HG02678 (cell line): ENCODE results near the gene INTS13.
"Not testable (repeated sequence)": the region's sequence is repeated elsewhere in the genome, so short reads cannot be mapped to it uniquely, and the experiment has no call there.

Experiments
- ATAC-seq: cut with Tn5 transposase; IDR thresholded peaks from one replicate; pipeline ENCODE4 v1.9.1; 2021; ENCODE audit warnings: mild to moderate bottlenecking, moderate library complexity; ENCODE audit not compliant: unreplicated experiment

The INTS13 gene

DNA sequence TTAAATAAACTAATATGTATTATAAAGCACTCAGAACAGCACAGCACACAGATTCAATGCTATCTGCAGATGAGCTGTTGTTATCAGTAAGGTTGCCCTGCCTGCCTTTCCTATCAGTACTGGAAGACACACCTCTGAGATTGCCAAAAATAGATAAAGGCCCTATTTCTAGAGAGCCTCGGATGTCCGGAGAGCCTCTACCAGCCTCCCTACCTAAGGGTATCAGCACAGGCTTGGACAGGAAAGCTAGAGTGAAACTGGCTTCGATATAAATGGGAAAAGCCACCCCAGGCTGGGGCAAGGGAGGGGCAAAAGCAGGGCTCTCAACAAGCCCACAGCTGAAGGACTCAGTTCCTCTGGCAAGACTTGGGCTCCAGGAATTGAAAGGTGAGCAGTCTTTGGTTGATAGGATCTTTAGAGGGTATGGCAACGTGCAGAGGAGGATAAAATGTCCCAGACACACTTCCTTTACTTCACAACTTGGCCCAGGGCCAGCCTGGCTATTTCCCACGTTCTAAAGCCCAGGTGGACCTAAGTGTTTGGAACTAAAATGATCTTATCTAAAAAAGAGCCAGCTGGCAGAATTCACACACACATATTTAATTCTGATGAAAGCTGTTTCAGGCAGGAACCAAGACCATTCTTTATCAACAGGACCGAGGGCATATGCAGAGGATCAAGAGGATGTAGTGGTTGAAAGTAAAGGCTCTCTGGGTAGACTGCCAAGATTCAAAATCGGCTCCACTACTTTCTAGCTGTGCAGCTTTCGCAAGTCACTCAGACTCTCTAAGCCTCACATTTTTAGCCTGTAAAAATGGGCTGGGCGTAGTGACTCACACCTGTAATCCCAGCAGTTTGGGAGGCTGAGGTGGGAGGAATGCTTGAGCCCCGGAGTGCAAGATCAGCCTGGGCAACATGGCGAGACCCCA, 67.0 kb downstream of the INTS13 start:
- ATAC-seq: no peak

DNA sequence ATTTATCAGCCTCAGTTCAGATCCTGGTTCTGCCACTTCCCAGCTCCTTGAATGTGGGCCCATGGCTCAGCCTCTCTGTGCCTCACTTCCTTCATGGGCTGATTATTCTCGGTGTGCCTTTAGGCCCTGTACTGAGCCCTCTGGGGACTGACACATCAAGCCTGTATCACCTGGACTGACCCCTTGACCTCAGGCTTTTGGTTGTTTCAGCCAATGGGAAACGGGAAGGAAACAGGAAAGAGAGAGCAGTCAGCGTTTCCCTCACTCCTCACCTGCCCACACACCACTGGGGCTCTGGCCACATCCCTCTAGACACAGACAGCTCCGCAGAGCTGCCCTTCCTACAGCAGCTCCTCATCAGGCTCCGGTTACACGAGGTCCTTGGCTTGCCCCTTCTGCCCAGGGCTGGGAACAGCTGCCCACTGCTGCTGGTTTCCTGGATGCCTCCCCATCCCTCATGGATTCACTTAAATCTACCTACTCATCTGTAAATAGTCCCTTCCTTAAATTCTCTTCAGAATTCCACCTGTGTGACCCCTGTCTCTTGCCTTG, 67.8 kb downstream of the INTS13 start:
- no peak for ATAC-seq

DNA sequence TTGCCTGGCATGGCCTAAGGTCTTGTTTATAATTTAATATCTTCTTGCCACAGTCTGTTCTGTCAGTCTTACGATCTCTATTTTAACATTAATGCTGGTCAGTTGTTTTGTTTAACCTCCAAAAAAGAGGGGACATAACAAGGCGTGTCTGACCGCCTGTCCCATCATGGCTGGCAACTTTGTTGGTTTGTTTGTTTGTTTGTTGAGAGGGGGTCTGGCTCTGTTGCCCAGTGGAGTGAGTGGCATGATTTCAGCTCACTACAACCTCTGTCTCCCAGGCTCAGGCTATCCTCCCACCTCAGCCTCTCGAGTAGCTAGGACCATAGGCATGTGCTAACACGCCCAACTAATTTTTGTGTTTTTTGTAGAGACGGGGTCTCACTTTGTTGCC, 68.7 kb downstream of the INTS13 start:
- ATAC-seq: no peak

DNA sequence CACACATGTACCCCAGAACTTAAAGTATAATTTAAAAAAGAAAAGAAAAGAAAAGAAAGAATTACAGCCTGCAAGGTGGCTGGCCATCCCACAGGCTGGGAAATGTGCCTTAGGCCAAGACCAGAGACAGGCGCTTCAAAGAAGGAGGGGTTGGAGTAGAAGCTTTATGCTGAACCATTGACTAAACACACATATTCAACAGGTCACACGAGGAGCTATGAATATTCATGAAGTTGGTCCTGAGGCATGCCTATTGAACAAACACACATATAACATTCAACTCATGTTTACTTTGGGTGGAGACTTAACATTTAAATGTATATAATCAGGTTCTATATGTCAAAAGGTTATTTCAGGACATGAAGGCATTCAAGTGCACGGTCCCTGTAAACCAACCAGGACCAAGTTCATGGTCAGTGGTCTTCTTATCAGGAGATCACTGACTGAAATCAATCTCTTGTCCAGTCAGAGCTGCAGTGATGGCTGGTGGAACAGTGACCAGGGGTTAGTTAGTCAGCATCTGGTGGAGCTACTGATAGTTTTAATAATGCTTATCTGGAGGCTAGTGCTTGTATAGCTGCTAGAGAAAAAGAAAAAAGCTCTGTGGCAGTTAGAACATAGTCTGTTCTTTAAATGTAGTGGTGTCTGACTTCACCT, 69.2 kb downstream of the INTS13 start:
- no peak for ATAC-seq

DNA sequence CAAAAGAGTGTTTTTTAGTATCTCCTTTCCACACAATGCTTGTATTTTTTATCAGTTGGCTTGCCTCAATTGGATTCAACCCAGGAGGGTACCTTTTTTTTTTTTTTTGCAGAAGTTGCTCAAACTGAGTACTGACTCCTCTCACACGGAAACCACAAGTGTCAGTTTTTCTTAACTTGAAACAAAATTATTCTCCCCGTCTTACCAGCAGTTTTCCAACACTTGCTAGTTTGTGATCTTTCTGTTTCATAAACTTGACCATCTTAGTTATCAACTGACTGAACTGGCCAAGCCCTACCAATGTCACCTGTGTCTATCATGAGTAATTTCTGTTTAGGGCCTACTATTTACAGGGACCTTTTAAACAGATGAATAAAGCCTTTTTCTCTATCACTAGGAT, 70.7 kb downstream of the INTS13 start:
- ATAC-seq: peak; percentile 80

DNA sequence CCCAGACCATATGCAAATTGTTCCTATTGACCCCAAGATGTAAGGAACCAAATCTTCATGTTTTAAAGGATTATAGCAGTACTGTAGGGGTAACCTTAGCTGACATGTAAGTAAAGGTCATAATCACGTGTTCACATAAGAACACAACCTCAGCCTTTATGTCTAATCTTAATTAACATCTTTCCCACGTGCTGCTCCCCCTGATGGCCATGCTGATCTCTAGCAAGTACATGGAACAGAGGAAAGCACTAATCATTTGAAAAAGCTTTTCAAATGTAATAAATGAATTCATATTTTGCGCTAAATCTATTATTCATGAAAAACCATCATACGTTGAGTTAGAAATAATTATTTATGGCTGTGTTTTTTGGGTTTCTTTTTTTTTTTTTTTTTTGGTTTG, 74.3 kb downstream of the INTS13 start:
- ATAC-seq: no peak

DNA sequence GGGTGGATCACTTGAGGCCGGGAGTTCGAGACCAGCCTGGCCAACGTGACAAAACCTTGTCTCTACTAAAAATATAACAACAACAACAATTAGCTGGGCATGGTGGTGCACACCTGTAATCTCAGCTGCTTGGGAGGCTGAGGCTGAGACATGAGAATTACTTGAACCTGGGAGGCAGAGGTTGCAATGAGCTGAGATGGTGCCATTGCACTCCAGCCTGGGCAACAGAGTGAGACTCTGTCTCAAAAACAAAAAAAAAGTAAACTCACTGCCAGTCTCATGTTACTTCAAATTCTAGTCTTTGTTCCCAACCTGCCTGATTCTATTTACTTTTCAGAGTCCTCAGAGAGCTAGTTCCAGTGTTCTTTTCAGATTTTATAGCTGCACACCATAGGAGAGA, 75.0 kb downstream of the INTS13 start:
- not testable (repeated sequence) for ATAC-seq

DNA sequence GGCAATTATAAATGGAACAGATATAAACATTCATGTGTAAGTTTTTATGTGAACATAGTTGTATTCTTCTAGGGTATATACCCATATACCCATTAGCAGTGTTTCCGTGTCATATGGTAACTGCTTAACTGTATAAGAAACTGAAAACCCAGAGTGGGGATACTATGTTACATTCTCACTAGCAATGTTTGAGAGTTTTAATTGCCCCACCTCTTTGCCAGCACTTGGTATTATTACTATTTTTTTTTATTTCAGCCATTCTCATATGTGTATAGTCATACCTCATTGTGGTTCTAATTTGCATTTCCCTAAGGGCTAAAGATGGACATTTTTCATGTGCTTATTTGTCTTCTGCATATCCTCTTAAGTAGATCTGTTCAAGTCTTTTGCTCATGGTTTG, 76.1 kb downstream of the INTS13 start:
- no peak for ATAC-seq

DNA sequence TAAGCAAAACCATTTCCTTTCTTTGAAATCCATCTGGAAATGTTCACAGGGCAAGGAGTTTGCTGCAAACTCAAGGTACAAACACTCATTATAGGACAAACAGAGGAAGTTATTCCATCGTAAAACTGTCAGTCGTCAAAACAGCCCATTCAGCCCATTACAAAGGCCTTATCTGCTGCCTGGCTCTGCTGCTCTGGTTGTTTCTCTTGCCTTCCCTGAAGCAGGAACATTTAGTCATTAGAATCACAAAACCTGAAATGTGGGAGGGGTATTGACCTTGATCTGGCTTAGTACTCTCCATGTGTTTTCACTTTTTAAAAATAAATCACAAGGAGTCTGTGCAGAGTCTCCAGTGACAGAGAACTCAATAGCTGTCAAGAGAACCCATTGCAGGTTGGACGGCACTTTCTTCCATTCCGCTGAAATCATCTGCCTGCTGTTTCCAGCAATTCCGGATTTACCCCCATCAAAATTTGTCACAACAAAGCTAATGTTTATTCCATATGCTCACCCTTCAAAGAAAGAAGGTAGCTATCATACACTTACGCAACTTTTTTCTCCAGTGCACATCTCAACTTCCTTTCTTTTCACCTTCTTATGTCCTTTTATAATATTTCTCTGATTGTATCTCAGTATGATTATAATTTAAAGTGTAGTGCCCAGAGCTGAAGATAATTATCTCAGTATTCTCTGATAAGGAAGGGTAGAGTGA, 80.2 kb downstream of the INTS13 start:
- ATAC-seq: no peak

DNA sequence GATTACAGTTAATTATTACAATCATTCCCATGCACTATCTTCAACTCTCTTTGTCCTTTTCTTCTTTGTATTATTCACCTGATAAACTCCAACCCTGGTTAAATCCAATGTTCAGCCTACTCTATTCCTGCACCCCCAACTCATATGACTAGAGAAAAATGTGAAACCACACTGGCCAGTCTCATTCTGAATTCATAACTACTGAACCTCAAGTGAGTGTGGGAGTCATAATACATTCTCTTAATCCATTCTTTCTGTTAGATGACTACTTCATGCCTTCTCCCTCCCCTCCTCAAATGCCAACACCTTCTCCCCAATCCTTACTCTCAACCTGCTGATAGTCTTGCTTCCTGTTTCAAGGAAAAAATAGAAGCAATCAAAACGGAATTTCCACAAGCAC, 82.4 kb downstream of the INTS13 start:
- ATAC-seq: no peak
